Small intestine (tissue), 7 donors: ENCODE data around the gene DBF4. TPM values are rescaled to one million over a fixed set of nuclear protein-coding genes. Genes with fewer than 3 reads are reported as not detected.
"Not testable (repeated sequence)": the region's sequence is repeated elsewhere in the genome, so short reads cannot be mapped to it uniquely, and the experiment has no call there.

Experiments
- DNase-seq, 2 donors: peaks; one replicate each; pipeline versions ENCODE4 v3.0.0 to v3.0.0-alpha.2; 2013
- FAIRE-seq: peaks from 2 replicates; lab custom pipeline; 2012; peaks lifted over from hg19 to GRCh38; lab: Jason Lieb, UNC
- H3K27ac ChIP-seq, 3 donors: one replicate each; pipeline ENCODE4 v1.5.1; 2013; ENCODE audit warnings: low read length in 2 of 3, mild to moderate bottlenecking in 2 of 3, control low read depth in 1 of 3, inconsistent platforms in 1 of 3, low read depth in 1 of 3, moderate library complexity in 1 of 3
- H3K27me3 ChIP-seq, 3 donors: one replicate each; pipeline ENCODE4 v1.6.1; 2013; ENCODE audit warnings: low read length in 3 of 3, inconsistent platforms in 1 of 3; ENCODE audit not compliant: control insufficient read depth in 3 of 3, insufficient read depth in 3 of 3
- H3K36me3 ChIP-seq, 3 donors: one replicate each; pipeline ENCODE4 v1.6.1; 2013; ENCODE audit warnings: low read length in 3 of 3, inconsistent platforms in 1 of 3, low read depth in 1 of 3, mild to moderate bottlenecking in 1 of 3, moderate library complexity in 1 of 3; ENCODE audit not compliant: control insufficient read depth in 3 of 3, insufficient read depth in 2 of 3
- H3K4me1 ChIP-seq, 3 donors: one replicate each; pipeline ENCODE4 v1.6.1; 2013; ENCODE audit warnings: low read length in 2 of 3, inconsistent platforms in 1 of 3, low read depth in 1 of 3, mild to moderate bottlenecking in 1 of 3, moderate library complexity in 1 of 3; ENCODE audit not compliant: control insufficient read depth in 3 of 3, insufficient read depth in 2 of 3
- H3K4me3 ChIP-seq, 3 donors: one replicate each; pipeline ENCODE4 v1.5.1; 2013; ENCODE audit warnings: low read length in 3 of 3, control low read depth in 1 of 3, inconsistent platforms in 1 of 3, low read depth in 1 of 3, mild to moderate bottlenecking in 1 of 3, moderate library complexity in 1 of 3
- H3K9me3 ChIP-seq, 2 donors: one replicate each; pipeline ENCODE4 v1.6.1; 2013; ENCODE audit warnings: low read depth in 1 of 2, low read length in 1 of 2; ENCODE audit not compliant: control insufficient read depth in 2 of 2, insufficient read depth in 1 of 2
- WGBS, 3 donors: extraction: QIAGEN DNeasy Blood & Tissue Kit; methylation state at CpG; one replicate each; pipeline ENCODE4 v1.1.7; 2013; 5-methylcytosine and 5-hydroxymethylcytosine counted together
- polyA plus RNA-seq, 4 donors: library from polyadenylated mRNA; stranded (reverse) in 3 of 4; unstranded in 1 of 4; fragments of 200-250 nt in 3 of 4; fragments of 120-200 nt in 1 of 4; gene quantifications; one replicate each; pipeline versions ENCODE4 v1.2.1 to v1.2.3, GENCODE V29; 2013
- donor health status: healthy with polysubstance abuse.
- donor health status: control.
- donor health status: control.
- donor health status: Bipolar disorder and iron deficiency.
- donor health status: healthy.

DBF4 gene
- polyA plus RNA-seq, 4 donors, result 2.0 to 20.7 (median 8.8) TPM

- no peaks in the 10 kb centered on the region for H3K27me3 ChIP-seq
- no peaks in the 10 kb centered on the region for H3K9me3 ChIP-seq
- no peaks in the 10 kb centered on the region for H3K4me1 ChIP-seq
- DNase-seq, result no peak
- H3K4me3 ChIP-seq, result no peak overlapping the region
- no peak for FAIRE-seq
- no peak overlapping the region for H3K27ac ChIP-seq
- H3K36me3 ChIP-seq, result peaks cover 0 to 9% (median 3%) of the 10 kb centered on the region in 3 donors
- 87 to 95% (median 94%) methylated on average over 2 of the region's 2 CpGs for WGBS, 3 donors
Measured at GRCh38 chr7:87895363-87895762, 19.1 kb downstream of the DBF4 start.

- Histone ChIP-seq H3K27me3 (no peaks in the 10 kb centered on the region), H3K4me1 (no peaks in the 10 kb centered on the region), H3K27ac (no peak overlapping the region), H3K36me3 (peaks cover 1 to 16% (median 3%) of the 10 kb centered on the region in 3 donors), H3K4me3 (no peak overlapping the region), H3K9me3 (no peaks in the 10 kb centered on the region)
- 97 to 100% (median 98%) methylated on average over 2 of the region's 2 CpGs for WGBS, 3 donors
- FAIRE-seq (no peak), DNase-seq (no peak)
Measured at GRCh38 chr7:87899255-87899654, 23.0 kb downstream of the DBF4 start.

- FAIRE-seq, H3K27me3 ChIP-seq, H3K9me3 ChIP-seq, H3K4me3 ChIP-seq, DNase-seq, H3K27ac ChIP-seq, H3K4me1 ChIP-seq: not testable (repeated sequence)
- 95 to 98% (median 96%) methylated on average over 3 of the region's 3 CpGs for WGBS, 3 donors
- peaks cover 0 to 20% (median 1%) of the 10 kb centered on the region in 3 donors for H3K36me3 ChIP-seq
Measured at GRCh38 chr7:87907136-87907906, 31.0 kb downstream of the DBF4 start.

GRCh38 chr7:87908814-87909213 lies 32.5 kb downstream of the DBF4 start:
- H3K4me1 ChIP-seq, H3K27me3 ChIP-seq, H3K27ac ChIP-seq, DNase-seq, H3K9me3 ChIP-seq, H3K4me3 ChIP-seq, FAIRE-seq: not testable (repeated sequence)
- peaks cover 0 to 13% (median 0%) of the 10 kb centered on the region in 3 donors for H3K36me3 ChIP-seq
- WGBS, 3 donors, result 98 to 99% (median 99%) methylated on average over 4 of the region's 4 CpGs

- H3K27me3 ChIP-seq, result no peaks in the 10 kb centered on the region
- no peak overlapping the region for H3K27ac ChIP-seq
- H3K36me3 ChIP-seq, result peaks cover 0 to 3% (median 0%) of the 10 kb centered on the region in 3 donors
- DNase-seq (no peak), FAIRE-seq (no peak)
- H3K4me3 ChIP-seq, result no peak overlapping the region
- H3K9me3 ChIP-seq, result no peaks in the 10 kb centered on the region
- no peaks in the 10 kb centered on the region for H3K4me1 ChIP-seq
- WGBS, 3 donors, result 87 to 91% (median 91%) methylated on average over 4 of the region's 4 CpGs
Measured at GRCh38 chr7:87912121-87912520, 35.8 kb downstream of the DBF4 start.

- Histone ChIP-seq H3K27me3 (no peaks in the 10 kb centered on the region), H3K9me3 (no peaks in the 10 kb centered on the region), H3K36me3 (no peaks in the 10 kb centered on the region), H3K27ac (no peak overlapping the region), H3K4me3 (no peak overlapping the region), H3K4me1 (no peaks in the 10 kb centered on the region)
- WGBS, 3 donors, result 71 to 95% (median 78%) methylated on average over 1 of the region's 1 CpG
- DNase-seq, result no peak
- no peak for FAIRE-seq
Measured at GRCh38 chr7:87918740-87919139, 42.4 kb downstream of the DBF4 start.

- DNase-seq, result no peak
- no peaks in the 10 kb centered on the region for H3K36me3 ChIP-seq
- no peak for FAIRE-seq
- WGBS, 3 donors, result 88 to 94% (median 93%) methylated on average over 6 of the region's 6 CpGs
- no peaks in the 10 kb centered on the region for H3K27me3 ChIP-seq
- H3K4me1 ChIP-seq, result no peaks in the 10 kb centered on the region
- H3K27ac ChIP-seq, result no peak overlapping the region
- H3K4me3 ChIP-seq, result no peak overlapping the region
- no peaks in the 10 kb centered on the region for H3K9me3 ChIP-seq
Measured at GRCh38 chr7:87919875-87920274, 43.6 kb downstream of the DBF4 start.

- H3K4me1 ChIP-seq, result no peaks in the 10 kb centered on the region
- no peak for FAIRE-seq
- WGBS, 3 donors, result 73 to 85% (median 83%) methylated on average over 5 of the region's 5 CpGs
Measured at GRCh38 chr7:87920578-87920977, 44.3 kb downstream of the DBF4 start.

More at GRCh38 chr7:87920578-87920977, 44.3 kb downstream of the DBF4 start:
- DNase-seq, result no peak
- Histone ChIP-seq H3K27me3 (no peaks in the 10 kb centered on the region), H3K36me3 (no peaks in the 10 kb centered on the region), H3K9me3 (no peaks in the 10 kb centered on the region), H3K27ac (no peak overlapping the region), H3K4me3 (no peak overlapping the region)
